HG03097 (cell line): ENCODE data around the gene ZNF362.

Source experiments
- ATAC-seq: cut with Tn5 transposase; IDR thresholded peaks from one replicate; pipeline ENCODE4 v1.9.1; 2021; ENCODE audit not compliant: unreplicated experiment, low FRiP score

Gene ZNF362

GRCh38 chr1:33323663-33324477 is 67.6 kb downstream of the ZNF362 start:
- ATAC-seq = no peak

GRCh38 chr1:33324677-33325575 is 68.6 kb downstream of the ZNF362 start:
- ATAC-seq = no peak

- no peak for ATAC-seq
Observed at GRCh38 chr1:33326785-33327184, 70.5 kb downstream of the ZNF362 start.

DNA sequence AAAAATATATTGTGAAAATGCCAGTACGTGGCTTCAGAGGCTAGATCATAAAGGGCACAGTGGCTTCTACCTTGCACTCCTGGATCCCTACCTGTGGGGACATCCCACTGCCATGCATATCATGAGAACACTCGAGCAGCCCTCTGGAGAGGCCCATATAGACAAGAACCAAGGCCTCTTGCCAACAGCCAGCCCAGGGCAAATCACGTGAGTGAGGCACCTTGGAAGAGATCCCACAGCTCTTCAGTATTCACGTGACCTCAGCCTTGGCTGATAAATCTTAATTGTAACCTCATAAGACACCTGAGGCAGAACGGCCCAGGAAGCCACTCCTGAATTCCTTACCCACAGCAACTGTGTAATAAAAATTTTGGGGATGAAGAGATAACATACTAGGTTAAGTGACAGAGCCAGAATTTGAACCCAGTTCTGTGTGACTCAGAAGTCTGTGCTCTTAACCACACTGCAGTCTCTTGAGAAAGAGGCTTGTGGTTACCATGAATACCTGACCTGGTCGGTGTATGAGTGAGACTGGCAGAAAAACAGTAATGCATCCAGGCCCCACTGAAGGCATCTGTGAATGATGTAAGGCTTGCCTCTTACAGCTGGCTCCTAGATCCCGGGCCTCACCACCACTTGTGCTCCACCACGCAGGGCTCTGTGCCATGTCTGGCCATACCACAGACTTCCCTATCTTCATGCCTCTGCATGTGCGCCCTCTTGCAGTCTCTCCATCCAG is 71.5 kb downstream of the ZNF362 start:
- no peak for ATAC-seq

- no peak for ATAC-seq
Observed at GRCh38 chr1:33328817-33329216, 72.5 kb downstream of the ZNF362 start.

GRCh38 chr1:33329600-33330305 is 73.5 kb downstream of the ZNF362 start:
- no peak for ATAC-seq

GRCh38 chr1:33330361-33330890 is 74.1 kb downstream of the ZNF362 start:
- ATAC-seq = no peak

- ATAC-seq = no peak
Observed at GRCh38 chr1:33330906-33331305, 74.6 kb downstream of the ZNF362 start.

DNA sequence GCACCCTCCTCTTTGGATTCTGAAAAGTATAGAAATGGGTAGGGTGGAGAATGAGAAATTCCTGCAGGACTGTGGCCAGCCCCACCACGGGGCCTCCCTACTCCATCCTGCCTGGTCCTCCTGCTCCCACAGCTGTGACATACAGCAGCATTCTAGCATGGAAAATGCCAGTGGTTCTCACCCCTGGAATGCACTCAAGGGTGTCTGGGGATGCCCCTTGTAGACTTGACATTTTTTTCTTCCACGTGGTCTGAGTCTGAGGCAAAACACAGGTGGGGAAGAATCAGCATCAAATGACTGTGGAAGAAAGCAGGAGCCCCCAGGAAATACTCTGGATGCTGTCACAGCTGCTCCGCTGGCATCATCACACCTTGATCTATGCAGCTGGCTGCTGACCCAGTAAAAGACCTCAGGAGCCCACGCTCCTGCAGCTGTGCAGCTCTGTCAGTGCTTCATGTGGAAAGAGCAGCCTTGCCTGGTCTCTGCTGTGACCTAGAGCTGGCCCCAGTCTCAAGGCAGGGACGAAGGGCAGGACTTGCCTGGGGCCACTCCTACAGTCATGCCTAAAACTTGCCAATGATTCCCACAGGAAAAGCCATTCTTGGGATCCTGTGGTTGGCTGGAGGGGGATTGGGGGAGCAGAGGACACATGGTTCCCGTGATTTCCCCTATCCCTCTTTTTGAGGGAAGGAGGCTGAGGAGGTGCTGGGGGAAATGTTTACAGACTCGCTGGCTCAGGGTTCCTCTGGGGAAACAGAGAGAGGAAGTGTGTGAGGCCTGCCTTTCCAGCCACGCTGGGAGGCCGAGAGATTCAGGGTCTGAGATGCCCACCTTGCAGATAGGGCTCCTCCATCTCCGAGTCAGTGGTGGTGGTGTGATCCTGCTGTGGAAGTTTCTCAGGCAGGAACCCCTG is 75.4 kb downstream of the ZNF362 start:
- no peak for ATAC-seq

DNA sequence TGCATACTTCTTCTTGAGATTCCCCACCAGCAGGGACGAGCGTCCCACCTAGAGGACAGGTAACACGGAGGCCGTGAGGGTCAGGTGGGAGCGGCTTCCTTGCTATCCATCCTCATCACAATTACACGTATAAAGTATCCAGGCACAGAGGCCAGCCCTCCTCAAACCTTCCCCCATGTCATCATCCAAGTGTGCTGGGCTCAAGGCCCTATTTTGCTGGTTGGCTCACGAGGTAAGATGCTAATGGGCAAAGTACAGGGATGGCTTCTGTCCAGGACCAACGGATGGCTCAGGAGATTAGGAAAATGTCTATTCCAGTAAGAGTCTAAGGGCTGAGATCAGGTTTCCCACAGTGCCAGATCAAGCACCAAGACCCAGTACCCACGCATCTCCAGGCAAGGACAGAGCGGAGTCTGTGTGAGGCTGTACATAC is 76.1 kb downstream of the ZNF362 start:
- no peak for ATAC-seq

- ATAC-seq = no peak
Observed at GRCh38 chr1:33332881-33333280, 76.6 kb downstream of the ZNF362 start.

GRCh38 chr1:33334081-33334552 is 77.8 kb downstream of the ZNF362 start:
- no peak for ATAC-seq

- ATAC-seq = no peak
Observed at GRCh38 chr1:33335020-33335419, 78.7 kb downstream of the ZNF362 start.

DNA sequence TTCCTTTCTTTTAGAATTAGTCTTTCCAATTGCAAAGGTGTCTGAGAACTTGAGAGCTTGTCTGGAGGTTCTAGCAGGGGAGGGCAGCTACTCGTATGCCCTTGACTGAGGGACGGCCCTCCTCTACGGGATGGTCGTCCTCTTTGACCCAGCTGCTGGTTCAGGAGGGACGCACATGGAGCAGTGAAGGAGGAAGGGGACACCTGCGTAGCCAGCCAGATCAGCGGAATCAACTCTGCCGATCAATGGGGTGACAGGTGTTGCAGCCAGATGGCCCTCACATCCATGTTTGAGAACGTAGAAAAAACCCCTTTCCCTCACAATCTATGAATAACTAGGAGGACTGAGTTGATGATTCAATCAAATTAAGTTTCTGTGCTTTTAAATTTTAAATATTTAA is 80.3 kb downstream of the ZNF362 start:
- no peak for ATAC-seq

GRCh38 chr1:33337441-33337840 is 81.1 kb downstream of the ZNF362 start:
- ATAC-seq = no peak

DNA sequence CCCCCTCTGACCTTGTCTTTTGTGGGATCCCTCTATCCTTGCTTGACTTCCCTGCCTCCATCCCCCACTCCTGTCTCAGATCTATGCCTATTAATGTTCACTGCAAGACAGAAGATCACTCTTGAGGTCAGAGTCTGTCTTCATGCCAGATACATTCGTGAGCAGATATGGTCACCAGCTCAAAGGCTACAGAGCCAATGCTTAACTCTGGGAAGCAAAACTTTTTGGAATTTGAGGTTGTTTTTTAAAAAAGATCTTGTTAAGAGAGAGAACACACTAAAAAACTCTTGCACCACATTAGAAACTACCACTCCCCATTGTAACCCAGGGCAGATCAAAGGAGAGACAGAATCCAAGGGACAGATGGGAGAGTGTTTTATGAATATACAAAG is 81.8 kb downstream of the ZNF362 start:
- ATAC-seq = no peak

GRCh38 chr1:33338440-33339211 is 82.3 kb downstream of the ZNF362 start:
- no peak for ATAC-seq

DNA sequence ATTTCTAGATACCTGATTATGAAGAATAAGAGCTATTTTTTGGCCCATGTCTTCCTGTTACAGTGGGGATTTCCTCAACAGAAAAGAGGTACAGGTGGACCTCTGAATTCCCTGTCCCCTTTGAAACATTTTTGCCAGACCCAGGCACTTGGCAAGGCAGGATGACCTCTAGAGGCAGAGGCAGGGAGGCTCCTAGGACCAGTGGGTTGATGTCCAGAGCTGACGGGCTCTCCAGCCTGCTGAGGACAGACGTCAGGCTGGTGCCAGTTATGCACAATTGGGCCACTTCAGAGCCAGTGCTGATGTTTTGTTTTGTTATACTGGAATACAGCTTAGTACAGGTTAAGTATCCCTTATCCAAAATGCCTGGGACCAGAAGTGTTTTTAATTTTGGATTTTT is 83.1 kb downstream of the ZNF362 start:
- ATAC-seq = no peak
